ENCODE results near the gene SPDEF.

SPDEF gene

GRCh38 chr6:34544776-34545471 is 11.2 kb downstream of the SPDEF start:
- no peak for DNase-seq (ENCODE audit: low spot score)

GRCh38 chr6:34544052-34544604 is 12.0 kb downstream of the SPDEF start:
- no peak for DNase-seq (ENCODE audit: low spot score)

GRCh38 chr6:34543421-34543820 is 12.7 kb downstream of the SPDEF start:
- DNase-seq (ENCODE audit: low spot score): no peak

GRCh38 chr6:34540841-34541240 is 15.3 kb downstream of the SPDEF start:
- DNase-seq (ENCODE audit: low spot score): no peak

- no peak for DNase-seq (ENCODE audit: low spot score)
These were observed 15.9 kb downstream of the SPDEF start for GRCh38 chr6:34540222-34540621.

GRCh38 chr6:34539181-34539580 is 16.9 kb downstream of the SPDEF start:
- DNase-seq (ENCODE audit: low spot score): no peak

GRCh38 chr6:34538581-34538980 is 17.5 kb downstream of the SPDEF start:
- no peak for DNase-seq (ENCODE audit: low spot score)

GRCh38 chr6:34537922-34538550 is 18.1 kb downstream of the SPDEF start:
- no peak for DNase-seq (ENCODE audit: low spot score)

- no peak for DNase-seq (ENCODE audit: low spot score)
These were observed 18.9 kb downstream of the SPDEF start for GRCh38 chr6:34536959-34537848.

- no peak for DNase-seq (ENCODE audit: low spot score)
These were observed 19.7 kb downstream of the SPDEF start for GRCh38 chr6:34536251-34536958.

GRCh38 chr6:34535646-34536045 is 20.5 kb downstream of the SPDEF start:
- DNase-seq (ENCODE audit: low spot score): no peak

GRCh38 chr6:34535199-34535598 is 20.9 kb downstream of the SPDEF start:
- DNase-seq (ENCODE audit: low spot score): no peak

- no peak for DNase-seq (ENCODE audit: low spot score)
These were observed 21.5 kb downstream of the SPDEF start for GRCh38 chr6:34534656-34535055.

GRCh38 chr6:34534146-34534545 is 22.0 kb downstream of the SPDEF start:
- DNase-seq (ENCODE audit: low spot score): no peak

GRCh38 chr6:34532230-34532629 is 23.9 kb downstream of the SPDEF start:
- no peak for DNase-seq (ENCODE audit: low spot score)

GRCh38 chr6:34531580-34532201 is 24.4 kb downstream of the SPDEF start:
- DNase-seq (ENCODE audit: low spot score): peak; percentile 67

- DNase-seq (ENCODE audit: low spot score): no peak
These were observed 25.3 kb downstream of the SPDEF start for GRCh38 chr6:34530753-34531365.

- DNase-seq (ENCODE audit: low spot score): no peak
These were observed 26.3 kb downstream of the SPDEF start for GRCh38 chr6:34529665-34530327.

- DNase-seq (ENCODE audit: low spot score): no peak
These were observed 27.0 kb downstream of the SPDEF start for GRCh38 chr6:34528996-34529664.
